Measurements from ENCODE around the gene FLCN.

FLCN gene

GRCh38 chr17:17167356-17167755, 69.6 kb downstream of the FLCN start:
- DNase-seq (ENCODE audit: low spot score): no peak

- no peak for DNase-seq (ENCODE audit: low spot score)
These were observed 70.5 kb downstream of the FLCN start for GRCh38 chr17:17166446-17166845.

- DNase-seq (ENCODE audit: low spot score): no peak
These were observed 71.2 kb downstream of the FLCN start for GRCh38 chr17:17165666-17166308.

GRCh38 chr17:17164676-17165075, 72.3 kb downstream of the FLCN start:
- no peak for DNase-seq (ENCODE audit: low spot score)

GRCh38 chr17:17164156-17164555, 72.8 kb downstream of the FLCN start:
- no peak for DNase-seq (ENCODE audit: low spot score)

Data from Ammon's horn (tissue), 1 donor.